ENCODE measurements around the gene C1orf174. TPM values are rescaled to one million over a fixed set of nuclear protein-coding genes. Genes with fewer than 3 reads are reported as not detected.

C1orf174 gene
- total RNA-seq, 1 experiment from 2014 or later: 22.1 TPM

GRCh38 chr1:3858231-3858981 is 41.7 kb downstream of the C1orf174 start:
- Histone ChIP-seq H3K36me3 (ENCODE audit: low read depth) (no peaks in the 10 kb centered on the region), H3K79me2 (ENCODE audit: low read depth) (peaks cover 36% of the 10 kb centered on the region), H3K9me3 (ENCODE audit: insufficient read depth, low read depth) (no peaks in the 10 kb centered on the region), H3K27me3 (ENCODE audit: insufficient read depth, low read depth) (no peaks in the 10 kb centered on the region), H3K4me1 (replicated peaks; ENCODE audit: insufficient read depth) (peaks cover 16% of the 10 kb centered on the region), H3K4me2 (peak overlapping the region; percentile 94), H4K20me1 (ENCODE audit: insufficient read depth) (peaks cover 15% of the 10 kb centered on the region), H3K4me3 (peak overlapping the region; percentile 84), H2AFZ (peak overlapping the region; percentile 94), H3F3A (ENCODE audit: insufficient read depth, low read depth) (no peaks in the 10 kb centered on the region), H3K27ac (no peak overlapping the region), H3K9me2 (ENCODE audit: insufficient read depth) (no peaks in the 10 kb centered on the region)
- TF ChIP-seq EZH2 (IDR thresholded peaks at IDR 0.05; ENCODE audit: low read depth) (no peak), CTCF (conservative IDR thresholded peaks at IDR 0.05) (no peak)
- DNase-seq: peak in 1 of 2 experiments; percentile 3
- ChIA-PET POLR2A (ENCODE audit: unreplicated experiment) (no interaction called here), CTCF (interaction anchor here (0.6 to 1.5 kb wide), 2 partner anchors 92 to 405 kb away, joined by 6 to 7 read pairs; no protein-coding TSS in a partner anchor)
- no TSS peak for BruUV-seq (replicated peaks)
- intact Hi-C loops (cut with micrococcal nuclease; ENCODE audit: unreplicated experiment): no loop called here

GRCh38 chr1:3857791-3858129 is 42.3 kb downstream of the C1orf174 start:
- Histone ChIP-seq H3K27ac (no peak overlapping the region), H3K9me2 (ENCODE audit: insufficient read depth) (no peaks in the 10 kb centered on the region), H4K20me1 (ENCODE audit: insufficient read depth) (peaks cover 21% of the 10 kb centered on the region), H3K36me3 (ENCODE audit: low read depth) (no peaks in the 10 kb centered on the region), H2AFZ (peak overlapping the region; percentile 94), H3K79me2 (ENCODE audit: low read depth) (peaks cover 41% of the 10 kb centered on the region), H3K27me3 (ENCODE audit: insufficient read depth, low read depth) (no peaks in the 10 kb centered on the region), H3K4me2 (peak overlapping the region; percentile 94), H3F3A (ENCODE audit: insufficient read depth, low read depth) (no peaks in the 10 kb centered on the region), H3K9me3 (ENCODE audit: insufficient read depth, low read depth) (no peaks in the 10 kb centered on the region), H3K4me3 (peak overlapping the region; percentile 84), H3K4me1 (replicated peaks; ENCODE audit: insufficient read depth) (peaks cover 16% of the 10 kb centered on the region)
- no TSS peak for BruUV-seq (replicated peaks)
- intact Hi-C loops (cut with micrococcal nuclease; ENCODE audit: unreplicated experiment): loop anchor here (1.0 kb wide), 1 partner anchor 43 kb away; the partner anchor contains the start of gene C1orf174
- ChIA-PET POLR2A (ENCODE audit: unreplicated experiment) (interaction anchor here (0.6 kb wide), 2 partner anchors 31 to 42 kb away, joined by 5 to 12 read pairs; no protein-coding TSS in a partner anchor), CTCF (interaction anchor here (0.6 to 1.5 kb wide), 2 partner anchors 93 to 405 kb away, joined by 6 to 7 read pairs; no protein-coding TSS in a partner anchor)
- TF ChIP-seq EZH2 (IDR thresholded peaks at IDR 0.05; ENCODE audit: low read depth) (no peak), CTCF (conservative IDR thresholded peaks at IDR 0.05) (no peak)
- no peak for DNase-seq

GRCh38 chr1:3856923-3857790 is 42.9 kb downstream of the C1orf174 start, which contains the start of the genes CEP104 and DFFB:
Gene CEP104, minus strand, starts transcription at chr1:3857211. Its CDS starts 4,804 bp downstream, at chr1:3852407.
Gene DFFB, plus strand, starts transcription at chr1:3857476. Its CDS starts 128 bp downstream, at chr1:3857604.
- peak within 1 kb of the TSS; percentile 84 for H3K4me3 ChIP-seq
- no peaks in the 10 kb centered on the region for H3K9me3 ChIP-seq (ENCODE audit: insufficient read depth, low read depth)
- H3K27me3 ChIP-seq (ENCODE audit: insufficient read depth, low read depth): no peaks in the 10 kb centered on the region
- H3F3A ChIP-seq (ENCODE audit: insufficient read depth, low read depth): no peaks in the 10 kb centered on the region
- peak within 1 kb of the TSS; percentile 94 for H2AFZ ChIP-seq
- no TSS peak for BruUV-seq (replicated peaks)
- H3K36me3 ChIP-seq (ENCODE audit: low read depth): no peaks in the 10 kb centered on the region
- H3K27ac ChIP-seq: no peak within 1 kb of the TSS
- TF ChIP-seq CTCF (conservative IDR thresholded peaks at IDR 0.05) (peak; percentile 34; the same call in 1 of the 2 replicates), EZH2 (IDR thresholded peaks at IDR 0.05; ENCODE audit: low read depth) (no peak)
- no peaks in the 10 kb centered on the region for H3K9me2 ChIP-seq (ENCODE audit: insufficient read depth)
- H3K4me1 ChIP-seq (replicated peaks; ENCODE audit: insufficient read depth): peaks cover 16% of the 10 kb centered on the region
- H3K79me2 ChIP-seq (ENCODE audit: low read depth): peaks cover 41% of the 10 kb centered on the region
- ChIA-PET POLR2A (ENCODE audit: unreplicated experiment) (interaction anchor here (0.6 kb wide), 2 partner anchors 32 to 42 kb away, joined by 5 to 12 read pairs; no protein-coding TSS in a partner anchor), CTCF (interaction anchor here (0.6 to 1.5 kb wide), 2 partner anchors 93 to 404 kb away, joined by 6 to 7 read pairs; no protein-coding TSS in a partner anchor)
- DNase-seq: peak; percentile 96 to 97
- intact Hi-C loops (cut with micrococcal nuclease; ENCODE audit: unreplicated experiment): loop anchor here (1.0 kb wide), 1 partner anchor 43 kb away; the partner anchor contains the start of gene C1orf174
- peak within 1 kb of the TSS; percentile 94 for H3K4me2 ChIP-seq
- peaks cover 21% of the 10 kb centered on the region for H4K20me1 ChIP-seq (ENCODE audit: insufficient read depth)

All from PC-9 (cell line).